ENCODE data around the gene TTC23.

The TTC23 gene

GRCh38 chr15:99187936-99188335 lies 61.4 kb downstream of the TTC23 start:
- no peak for DNase-seq

DNA sequence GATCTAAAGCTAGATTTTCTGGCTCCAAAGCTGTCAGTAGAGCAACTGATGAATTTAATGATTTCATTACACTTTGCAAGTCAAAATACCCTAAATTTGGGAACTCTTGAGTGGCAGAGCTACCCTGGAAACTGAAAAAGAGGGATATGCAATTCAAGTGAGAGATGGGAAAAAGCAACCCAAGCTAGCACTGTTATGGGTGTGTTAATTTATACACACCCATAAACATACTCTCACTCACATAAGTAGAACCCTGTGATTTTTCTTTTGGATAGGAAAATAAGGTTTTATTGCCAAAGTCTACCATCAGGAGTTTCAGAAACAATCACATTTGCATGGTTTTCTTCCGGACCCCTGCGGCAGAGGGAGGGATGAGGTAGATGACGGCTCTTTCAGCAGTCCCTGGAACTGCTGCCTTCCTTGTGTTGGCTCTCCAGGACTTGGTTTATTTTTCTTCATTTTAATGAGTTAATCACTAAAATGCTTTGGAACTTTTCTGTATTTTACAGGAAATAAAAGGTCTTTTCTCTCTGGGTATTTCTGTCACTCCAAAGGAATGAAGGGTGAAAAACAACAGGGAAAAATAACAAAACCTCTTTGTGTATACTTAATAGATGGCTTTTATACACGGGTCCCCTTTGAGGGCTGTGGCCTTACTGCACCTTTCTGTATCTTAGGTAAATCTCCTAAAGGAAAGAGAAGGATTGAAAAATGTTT lies 63.8 kb downstream of the TTC23 start:
- DNase-seq = no peak

DNA sequence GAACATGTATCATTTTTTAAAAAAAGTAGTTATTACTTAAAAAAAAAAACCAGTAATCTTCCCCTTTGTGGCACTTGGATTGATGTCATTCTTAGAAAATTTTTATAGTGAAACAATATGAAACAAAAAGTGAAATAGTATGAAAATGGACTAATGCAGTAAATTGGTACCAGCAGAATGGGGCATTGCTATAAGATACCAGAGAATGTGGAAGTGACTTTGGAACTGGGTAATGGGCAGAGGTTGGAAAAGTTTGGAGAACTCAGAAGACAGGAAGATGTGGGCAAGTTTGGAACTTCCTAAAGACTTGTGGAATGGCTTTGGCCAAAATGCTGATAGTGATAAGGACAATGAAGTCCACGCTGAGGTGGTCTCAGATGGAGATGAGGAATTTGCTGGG lies 66.6 kb downstream of the TTC23 start:
- no peak for DNase-seq

DNA sequence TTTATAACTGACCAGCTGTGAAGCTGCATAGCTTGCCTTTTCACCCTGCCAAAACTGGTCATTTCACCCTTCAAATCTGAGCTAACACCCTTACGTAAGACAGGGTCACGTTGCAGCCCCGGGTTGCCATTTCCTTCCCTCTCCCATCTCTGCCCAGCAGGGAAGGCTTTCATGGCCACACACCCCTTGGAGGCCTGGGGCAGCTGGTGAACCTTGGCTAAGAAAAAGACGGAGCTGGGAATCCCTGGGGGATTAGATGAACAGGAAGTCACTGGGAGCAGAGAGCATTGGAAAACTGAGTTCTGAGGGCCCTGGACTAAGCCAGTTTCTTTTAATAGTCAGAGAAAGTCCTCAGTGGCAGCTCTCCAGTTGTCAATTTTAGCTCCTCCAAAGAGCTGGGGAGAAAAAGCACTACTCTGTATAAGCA lies 67.8 kb downstream of the TTC23 start:
- DNase-seq = no peak

- DNase-seq = no peak
These were observed 68.4 kb downstream of the TTC23 start for GRCh38 chr15:99180964-99181306.

DNA sequence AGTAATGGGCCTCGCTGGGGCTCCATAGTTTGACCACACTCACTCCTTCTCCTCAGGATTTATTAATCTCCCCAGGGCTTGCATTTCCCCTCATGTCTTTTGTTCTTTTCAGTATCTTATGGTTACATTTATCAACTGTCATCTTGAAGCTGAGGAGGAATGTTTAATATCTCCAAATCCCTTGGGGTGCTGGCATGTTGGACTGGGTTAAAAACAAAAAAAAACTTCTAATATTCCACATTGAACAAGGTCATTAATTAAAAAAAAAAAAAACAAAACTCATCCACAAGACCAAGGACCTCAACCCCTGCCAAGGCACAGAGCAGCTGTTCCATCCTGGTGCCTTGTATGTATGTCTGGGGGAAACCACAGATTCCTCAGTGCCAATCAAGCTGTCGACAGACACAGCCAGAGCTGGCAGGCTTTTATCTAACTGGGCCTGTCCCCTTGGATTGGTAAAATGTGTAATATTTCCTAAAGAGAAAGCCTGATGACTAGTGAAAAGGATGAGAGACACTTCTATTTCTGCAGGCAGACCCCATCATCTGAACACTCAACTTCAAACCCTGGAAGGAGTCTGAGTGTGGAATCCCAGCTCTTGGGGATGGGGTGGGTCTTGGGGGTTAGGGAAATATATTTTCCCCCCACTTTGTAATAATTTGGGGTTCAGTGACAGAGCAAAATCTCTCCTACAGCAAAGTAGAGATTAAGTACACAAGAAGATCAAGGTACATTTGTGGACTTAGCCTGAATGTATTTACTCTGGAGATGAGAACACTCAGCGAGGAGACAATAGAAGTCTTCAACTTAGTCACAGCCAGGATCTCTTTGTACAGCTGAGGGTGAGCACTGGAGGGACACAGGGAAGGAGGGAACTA lies 69.1 kb downstream of the TTC23 start:
- no peak for DNase-seq

DNA sequence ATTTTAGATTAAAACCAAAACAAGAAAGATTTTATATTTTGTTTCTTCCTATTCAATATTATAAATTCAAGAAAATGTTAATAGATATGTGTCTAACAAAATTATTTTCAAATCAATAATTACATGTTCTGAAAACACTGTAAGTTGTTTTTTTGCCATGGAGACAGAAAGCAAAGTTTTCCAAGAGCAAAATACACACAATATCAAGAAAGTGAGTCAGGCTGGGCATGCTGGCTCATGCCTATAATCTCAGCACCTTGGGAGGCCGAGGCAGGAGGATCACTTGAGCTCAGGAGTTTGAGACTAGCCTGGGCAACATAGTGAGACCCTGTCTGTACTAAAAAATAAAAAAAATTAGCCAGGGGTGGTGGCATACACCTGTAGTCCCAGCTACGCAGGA lies 71.7 kb downstream of the TTC23 start:
- DNase-seq = no peak

DNA sequence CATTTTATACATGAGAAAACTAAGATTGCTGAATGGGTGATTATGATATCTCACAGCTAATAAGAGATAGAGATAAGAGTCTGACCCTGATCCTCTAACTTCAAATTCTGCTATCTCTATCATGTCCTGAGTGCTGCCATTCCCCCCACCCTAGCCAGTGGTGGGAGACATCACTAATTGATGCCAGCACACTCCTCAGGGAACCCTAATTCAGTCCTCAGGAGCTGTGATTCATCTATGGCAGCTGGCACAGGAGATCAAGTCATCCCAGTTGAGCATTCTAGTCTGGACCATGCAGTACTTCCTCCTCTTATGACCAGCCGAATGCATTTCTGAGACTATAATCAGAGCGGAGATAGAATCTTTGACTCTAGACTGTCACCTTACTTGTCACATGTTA lies 72.6 kb downstream of the TTC23 start:
- no peak for DNase-seq

DNA sequence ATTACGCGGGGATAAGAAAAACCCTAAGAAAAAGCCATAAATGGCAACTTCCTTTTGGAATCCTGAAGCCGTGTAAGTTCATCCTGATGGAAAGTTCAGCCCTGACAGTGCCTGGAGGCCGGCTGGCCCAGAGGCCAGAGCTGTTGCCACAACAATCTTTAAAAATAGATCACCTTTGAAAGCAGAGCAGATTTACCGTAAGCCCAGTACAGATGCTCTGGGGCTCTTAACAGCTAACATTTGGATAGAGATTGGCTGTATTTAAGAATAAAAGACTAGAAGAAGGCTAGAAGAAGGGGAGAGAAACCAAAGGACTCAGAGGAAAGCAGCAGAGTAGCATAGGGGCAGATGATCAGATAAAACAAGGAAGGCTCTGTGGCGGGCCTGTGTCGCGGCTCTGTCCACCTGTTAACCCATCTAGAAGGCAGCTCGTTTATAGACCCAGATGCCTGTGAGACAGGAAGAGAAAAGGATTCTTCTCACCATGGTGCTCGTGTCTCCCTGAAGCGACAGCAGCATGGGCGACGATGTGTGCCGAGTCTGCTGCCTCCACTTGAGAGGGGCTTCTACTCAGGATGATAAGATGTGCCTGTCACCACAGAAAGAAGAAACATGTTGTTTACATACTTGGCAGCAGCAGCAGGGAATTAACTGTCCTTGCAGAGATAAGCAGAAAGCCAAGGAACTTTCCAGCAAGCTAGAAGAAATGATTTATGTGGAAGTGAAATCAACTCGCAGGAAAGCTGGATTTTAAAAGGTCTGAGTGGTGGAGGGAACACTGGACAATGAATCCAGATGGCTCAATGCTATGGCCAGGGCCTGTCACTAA lies 74.6 kb downstream of the TTC23 start:
- DNase-seq = no peak

DNA sequence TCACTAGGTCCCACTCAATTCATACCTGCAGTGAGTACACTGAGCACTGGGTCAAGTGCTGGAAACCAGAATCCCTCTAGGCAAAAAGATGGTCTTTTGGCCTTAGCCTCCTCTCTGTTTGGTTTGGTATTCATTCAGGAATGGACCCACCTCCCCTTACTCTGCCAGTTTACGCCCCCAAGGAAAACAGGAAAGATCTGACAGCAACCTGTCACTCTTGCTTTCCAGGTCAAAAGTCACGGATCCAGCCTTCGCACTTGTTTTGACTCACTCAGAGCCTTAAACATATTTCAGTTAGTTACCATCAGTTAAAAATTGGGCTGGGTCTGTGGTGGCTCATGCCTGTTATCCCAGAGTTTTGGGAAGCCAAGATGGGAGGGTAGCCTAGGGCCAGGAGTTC lies 76.4 kb downstream of the TTC23 start:
- no peak for DNase-seq

GRCh38 chr15:99172171-99172570 lies 77.2 kb downstream of the TTC23 start:
- DNase-seq = no peak

- no peak for DNase-seq
These were observed 78.8 kb downstream of the TTC23 start for GRCh38 chr15:99170476-99171065.

DNA sequence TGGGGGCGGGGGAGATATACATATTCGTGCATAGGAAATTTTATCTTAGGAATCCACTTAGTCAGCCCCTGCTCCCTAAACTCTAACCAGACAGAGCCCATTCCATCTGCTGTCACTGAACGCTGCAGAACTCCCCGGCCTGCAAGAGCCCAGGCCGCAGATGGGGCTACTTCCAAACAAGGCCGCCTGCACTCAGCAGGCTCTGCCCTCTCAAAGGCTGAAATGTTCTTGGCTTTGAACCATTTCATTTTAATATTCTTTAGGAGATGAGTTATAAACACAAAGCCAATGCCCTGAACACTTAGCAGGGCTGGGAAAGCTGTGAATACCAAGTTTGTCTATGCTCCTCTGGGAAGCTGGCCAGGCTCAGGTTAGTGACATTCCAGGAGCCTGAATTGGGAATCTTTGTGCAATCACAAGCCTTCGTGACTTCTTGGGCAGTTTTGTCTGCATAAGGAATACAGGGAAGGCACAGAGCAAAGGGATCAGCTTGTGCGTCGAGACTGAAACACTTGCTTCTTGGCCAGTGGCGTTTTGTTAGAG lies 79.5 kb downstream of the TTC23 start:
- DNase-seq = no peak

DNA sequence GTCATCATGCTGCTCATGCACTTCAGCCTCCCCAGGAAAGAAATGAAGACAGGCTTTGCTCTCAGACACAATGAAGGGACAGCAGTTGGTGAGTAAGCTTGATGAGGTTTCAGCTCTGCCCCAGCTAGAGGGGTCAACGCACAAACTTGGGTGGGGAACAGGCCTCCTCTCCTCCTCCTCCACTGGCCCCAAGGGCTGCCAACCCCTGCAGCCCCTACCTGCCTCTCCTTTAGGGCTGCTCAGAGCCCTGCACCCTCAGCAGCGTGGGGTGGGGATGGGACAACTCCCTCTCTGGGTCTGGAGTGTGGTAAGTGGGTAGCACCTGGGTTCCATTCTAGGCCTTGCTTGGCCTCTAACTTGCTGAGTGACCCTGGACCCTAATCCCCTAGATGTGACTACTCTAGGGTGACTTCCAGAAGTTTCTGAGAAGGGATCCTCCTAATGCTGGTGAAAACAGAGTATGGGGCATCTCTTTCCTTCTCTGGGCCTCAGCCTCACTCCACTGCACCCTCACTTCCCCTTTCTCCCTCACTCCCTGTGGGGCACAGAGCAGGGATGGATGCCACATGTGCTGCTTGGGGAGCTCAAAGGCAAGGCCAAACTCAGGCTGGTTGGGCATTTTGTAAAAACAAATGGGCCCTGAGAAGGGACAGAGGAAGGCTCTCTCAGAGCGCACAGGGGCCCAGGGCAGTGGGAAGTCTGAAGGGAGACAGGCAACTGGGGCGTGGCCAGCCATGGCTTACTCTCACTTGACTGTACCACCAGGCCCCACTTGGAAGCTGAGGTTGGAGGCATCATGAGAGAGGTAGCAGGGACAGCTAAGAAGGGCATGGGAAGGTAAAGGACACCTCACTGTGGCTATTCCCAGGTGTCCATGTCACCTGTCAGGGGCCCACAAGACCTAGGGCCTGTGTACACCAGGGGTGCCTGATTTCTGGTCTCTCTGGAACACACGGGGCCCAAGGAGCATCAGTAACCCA lies 80.5 kb downstream of the TTC23 start:
- no peak for DNase-seq

DNA sequence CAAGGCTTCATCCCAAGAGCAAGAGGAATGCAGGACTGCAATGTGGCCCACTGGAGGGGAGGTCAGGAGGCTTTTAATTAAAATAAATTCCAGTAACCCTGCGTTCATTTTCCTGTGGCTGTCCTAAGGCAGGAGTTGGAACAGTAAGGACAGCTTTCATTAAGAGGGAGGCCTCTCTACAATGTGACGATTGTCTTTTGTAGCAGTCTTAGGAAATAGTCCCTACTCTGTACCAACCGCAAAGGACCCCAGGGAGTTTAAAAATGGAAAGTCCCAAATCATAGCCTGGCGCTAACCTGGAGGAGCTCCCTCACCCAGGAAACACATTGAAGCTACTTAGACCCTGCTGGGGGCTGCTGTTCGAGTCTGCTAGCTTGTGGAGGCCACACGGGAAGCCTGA lies 81.7 kb downstream of the TTC23 start:
- DNase-seq = no peak

DNA sequence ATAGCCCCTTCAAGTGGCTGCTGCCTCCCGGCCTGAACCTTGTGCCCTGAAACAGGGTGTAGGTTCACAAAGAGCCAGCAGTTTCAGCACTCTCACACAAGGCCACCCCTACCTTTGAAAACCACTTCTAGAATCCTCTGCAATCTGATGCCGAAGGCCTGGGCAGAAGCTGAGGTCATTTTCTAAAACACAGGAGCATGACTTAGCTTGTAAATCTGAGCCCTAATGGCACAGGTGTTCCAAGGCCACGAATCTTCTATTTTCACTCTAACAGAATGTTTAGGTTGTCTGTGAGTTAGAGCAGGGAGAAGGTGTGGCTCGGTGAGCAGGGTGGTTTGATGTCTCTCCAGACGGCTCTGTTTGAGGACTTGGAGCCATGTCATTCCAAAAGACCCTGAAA lies 82.2 kb downstream of the TTC23 start:
- DNase-seq = no peak

DNA sequence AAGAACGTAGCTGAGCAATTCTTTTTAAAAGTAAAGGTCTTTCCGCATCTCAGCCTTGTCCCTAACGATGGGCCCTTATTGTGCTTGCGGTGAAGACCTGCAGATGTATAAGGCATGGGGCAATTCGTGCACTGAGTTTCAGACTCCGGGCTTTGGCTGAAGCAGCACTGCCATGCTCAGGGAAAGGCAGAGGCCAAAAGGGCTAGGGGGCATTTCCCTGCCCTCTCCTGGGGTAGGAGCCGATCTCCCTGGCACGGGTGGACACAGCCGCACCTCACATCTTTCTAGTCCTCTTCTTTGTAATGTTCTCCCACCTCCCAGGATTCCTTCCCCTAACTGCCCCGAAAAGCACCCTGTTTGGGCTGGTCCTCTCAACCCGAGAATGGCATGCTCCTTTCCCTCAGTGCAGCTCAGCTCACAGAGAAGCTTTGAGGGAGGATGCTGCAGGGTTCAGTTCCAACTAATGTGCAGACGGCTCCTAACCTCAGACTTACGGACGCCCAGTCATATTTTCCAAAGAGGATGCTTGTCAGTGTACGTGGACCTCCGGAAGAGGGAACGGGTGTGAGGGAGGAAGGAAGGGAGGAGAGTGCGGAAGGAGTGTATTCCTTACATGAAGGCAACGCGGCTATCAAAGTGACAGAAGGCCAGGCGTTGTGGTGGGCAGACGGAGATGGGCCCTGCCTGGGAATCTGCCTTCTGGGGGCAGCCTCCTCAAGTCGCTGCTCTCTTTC lies 83.3 kb downstream of the TTC23 start:
- no peak for DNase-seq

DNA sequence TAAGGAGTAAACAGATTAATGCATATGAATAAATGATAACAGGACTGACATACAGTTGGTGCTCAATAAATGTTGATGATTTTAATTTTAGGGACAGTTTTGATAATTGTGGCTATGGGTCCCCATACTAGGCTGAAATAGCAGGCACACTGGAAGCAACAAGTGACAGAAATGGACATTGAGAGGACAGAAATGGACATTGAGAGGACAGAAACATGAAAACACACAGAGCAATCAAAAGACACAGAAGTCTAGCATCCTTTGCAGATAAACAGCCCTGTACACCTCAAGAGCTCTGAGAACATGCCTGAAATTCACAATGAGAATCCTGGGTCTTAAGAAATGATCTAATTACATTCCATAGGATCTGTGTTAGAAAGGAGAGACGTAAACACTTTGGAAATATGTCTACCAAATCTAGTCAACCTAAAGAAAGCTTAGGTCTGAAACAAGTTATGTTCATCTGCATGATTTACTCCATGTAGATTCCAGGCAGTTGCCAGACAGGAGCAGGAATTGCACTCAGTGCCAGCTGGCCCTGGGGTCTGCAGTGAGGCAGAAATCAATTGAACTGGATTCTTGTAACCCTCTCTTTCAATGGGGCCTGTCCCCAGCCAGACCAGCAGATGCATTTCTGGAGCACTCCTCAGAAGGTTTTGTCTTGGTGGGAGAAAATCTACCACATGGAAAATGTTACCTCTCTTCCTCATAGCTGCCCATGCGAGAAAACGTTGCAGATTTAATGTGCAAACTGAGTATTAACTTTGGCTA lies 84.2 kb downstream of the TTC23 start:
- no peak for DNase-seq

DNA sequence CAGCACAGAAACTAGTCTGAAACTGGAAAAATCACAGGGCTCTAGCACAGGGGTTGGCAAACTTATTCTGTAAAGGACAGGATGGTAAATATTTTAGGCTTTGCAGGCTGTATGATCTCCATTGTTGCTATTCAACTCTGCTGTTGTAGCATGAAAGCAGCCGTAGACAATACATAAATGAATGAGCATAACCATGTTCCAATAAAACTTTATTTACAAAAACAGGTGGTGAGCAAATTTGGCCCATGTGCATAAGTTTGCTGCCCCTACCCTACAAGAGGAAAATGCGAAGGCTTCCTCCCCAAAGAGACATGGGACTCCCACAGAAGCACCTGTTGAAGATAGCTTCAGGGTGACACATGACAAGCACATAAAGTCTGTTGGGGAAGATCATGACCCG lies 85.3 kb downstream of the TTC23 start:
- DNase-seq = no peak

Measured in bone marrow (tissue), 2 donors.